K562 (cell line): ENCODE data around the gene THUMPD1. TPM values are rescaled to one million over a fixed set of nuclear protein-coding genes. Genes with fewer than 3 reads are reported as not detected.

Experiments used
- ATF3 ChIP-seq, 2 experiments: fragments of 450-650 bp in 1 of 2; sonication (generic) in 1 of 2; formaldehyde crosslinking in 1 of 2; IDR thresholded peaks in 1 of 2; conservative IDR thresholded peaks in 1 of 2; 2 replicates each; pipeline versions ENCODE4 v1.6.1 to v1.8.1; 2016 to 2023; ENCODE audit warnings: mild to moderate bottlenecking in 2 of 2, moderate library complexity in 2 of 2, inconsistent platforms in 1 of 2, missing genetic modification reagents in 1 of 2
- BRD9 ChIP-seq: fragments of 450-650 bp; IDR thresholded peaks from 2 replicates; pipeline ENCODE4 v1.6.1; 2018; ENCODE audit warnings: low read depth; ENCODE audit not compliant: partially characterized antibody
- CBX1 ChIP-seq: sonication (generic); IDR thresholded peaks from 2 replicates; pipeline ENCODE4 v1.6.1; 2016; ENCODE audit warnings: antibody characterized with exemption, low read depth, mild to moderate bottlenecking
- CSDE1 ChIP-seq, 2 experiments: fragments of 450-650 bp; IDR thresholded peaks; 2 replicates each; pipeline ENCODE4 v1.6.1; 2016; ENCODE audit warnings: mild to moderate bottlenecking in 1 of 2
- ELF2 ChIP-seq: fragments of 250-450 bp; sonication (Bioruptor Pico); IDR thresholded peaks from 2 replicates; pipeline ENCODE4 v1.5.0; 2021; ENCODE audit warnings: mild to moderate bottlenecking
- JUND ChIP-seq, 2 experiments: IDR thresholded peaks; 2 replicates in 1 of 2; 3 replicates in 1 of 2; pipeline ENCODE4 v1.6.1; 2011; ENCODE audit warnings: borderline replicate concordance in 2 of 2, low read depth in 2 of 2, low read length in 2 of 2, improper control_type of control experiment in 1 of 2, missing biosample characterization in 1 of 2, missing genetic modification characterization in 1 of 2, missing genetic modification reagents in 1 of 2
- KHSRP ChIP-seq: fragments of 450-650 bp; IDR thresholded peaks from 2 replicates; pipeline ENCODE4 v1.6.1; 2017
- MCM2 ChIP-seq: fragments of 450-650 bp; IDR thresholded peaks from 2 replicates; pipeline ENCODE4 v1.6.1; 2017; ENCODE audit warnings: low read depth, mild to moderate bottlenecking
- MTA1 ChIP-seq: fragments of 450-650 bp; IDR thresholded peaks from 2 replicates; pipeline ENCODE4 v1.6.1; 2017; ENCODE audit warnings: borderline replicate concordance
- POLR2B ChIP-seq: fragments of 450-650 bp; IDR thresholded peaks from 2 replicates; pipeline ENCODE4 v1.6.1; 2018; ENCODE audit warnings: low read depth; ENCODE audit not compliant: partially characterized antibody
- RBBP5 ChIP-seq: fragments of 200-600 bp; sonication (generic); IDR thresholded peaks from 2 replicates; pipeline ENCODE4 v1.6.1; 2012; ENCODE audit warnings: borderline replicate concordance, mild to moderate bottlenecking, low read length, control low read depth, inconsistent platforms; ENCODE audit not compliant: insufficient read depth, poor library complexity, severe bottlenecking
- RFX5 ChIP-seq: IDR thresholded peaks from 2 replicates; pipeline ENCODE4 v1.6.1; 2011; ENCODE audit warnings: low read depth, mild to moderate bottlenecking, improper control_type of control experiment, low read length
- SOX6 ChIP-seq: fragments of 450-650 bp; IDR thresholded peaks from 2 replicates; pipeline ENCODE4 v1.6.1; 2014; ENCODE audit warnings: mild to moderate bottlenecking
- SREBF2 ChIP-seq: sonication (generic); formaldehyde crosslinking; IDR thresholded peaks from 2 replicates; pipeline ENCODE4 v1.4.0; 2020; ENCODE audit warnings: mild to moderate bottlenecking, missing genetic modification reagents
- TAF9B ChIP-seq: fragments of 450-650 bp; IDR thresholded peaks from 2 replicates; pipeline ENCODE4 v1.6.1; 2018; ENCODE audit warnings: mild to moderate bottlenecking; ENCODE audit not compliant: partially characterized antibody
- TBL1XR1 ChIP-seq, 2 experiments: IDR thresholded peaks; 2 replicates each; pipeline ENCODE4 v1.6.1; 2012; ENCODE audit warnings: improper control_type of control experiment in 2 of 2, low read length in 2 of 2, mild to moderate bottlenecking in 1 of 2
- THAP7 ChIP-seq: fragments of 250-450 bp; sonication (Bioruptor Pico); IDR thresholded peaks from 2 replicates; pipeline ENCODE4 v1.5.0; 2021
- ZBTB1 ChIP-seq: sonication (generic); formaldehyde crosslinking; IDR thresholded peaks from 2 replicates; pipeline ENCODE4 v1.8.1; 2023; ENCODE audit warnings: missing genetic modification reagents, low read depth, mild to moderate bottlenecking, borderline replicate concordance
- ZBTB17 ChIP-seq: fragments of 450-650 bp; formaldehyde crosslinking; IDR thresholded peaks from 2 replicates; pipeline ENCODE4 v1.4.0; 2020; ENCODE audit warnings: mild to moderate bottlenecking
- ZNF133 ChIP-seq: fragments of 250-450 bp; sonication (Bioruptor Pico); IDR thresholded peaks from 2 replicates; pipeline ENCODE4 v1.4.0; 2020; ENCODE audit warnings: mild to moderate bottlenecking
- ZNF263 ChIP-seq: sonication (generic); formaldehyde crosslinking; IDR thresholded peaks from 2 replicates; pipeline ENCODE4 v1.8.0; 2022; ENCODE audit warnings: mild to moderate bottlenecking, missing genetic modification reagents, borderline replicate concordance
- ZNF316 ChIP-seq: fragments of 450-650 bp; IDR thresholded peaks from 2 replicates; pipeline ENCODE4 v1.6.1; 2016
- ZNF384 ChIP-seq: IDR thresholded peaks from 2 replicates; pipeline ENCODE4 v1.6.1; 2012; ENCODE audit warnings: low read depth, low read length, improper control_type of control experiment
- polyA plus RNA-seq, 8 experiments: library from polyadenylated mRNA; depleted of rRNA in 4 of 8; stranded (reverse) in 5 of 8; unstranded in 3 of 8; fragments of >200 nt; fragmentation: Nextera tagmentation in 2 of 8; fragmentation: Illumina TruSeq in 1 of 8; extraction: Ambion mirVana in 2 of 8; extraction: Trizol in 1 of 8; gene quantifications; 2 replicates each; pipeline versions ENCODE4 v1.2.1 to v1.2.3, GENCODE V29; 2011 to 2014; ENCODE audit warnings: inconsistent platforms in 1 of 8, missing spikeins in 1 of 8
- total RNA-seq, 7 experiments: library from RNA; depleted of rRNA in 6 of 7; stranded (reverse); fragments of >200 nt in 6 of 7; fragmentation: Illumina TruSeq in 2 of 7; extraction: Trizol in 2 of 7; gene quantifications; 2 replicates each; pipeline versions ENCODE4 v1.2.1 to v1.2.3, GENCODE V29; 2011 to 2021; ENCODE audit warnings: low replicate concordance in 1 of 7
- TF ChIP-seq, protein P1 (sequence below): fragments of 450-650 bp; IDR thresholded peaks from 2 replicates; pipeline ENCODE4 v1.6.1; 2016; ENCODE audit warnings: antibody characterized with exemption

The THUMPD1 gene
- total and polyA plus RNA-seq, 9 of the 15 experiments (the other 6 are each of a cell fraction or from before 2014, with no cell fraction given) = 37.8 to 101 (median 56.8) TPM

DNA sequence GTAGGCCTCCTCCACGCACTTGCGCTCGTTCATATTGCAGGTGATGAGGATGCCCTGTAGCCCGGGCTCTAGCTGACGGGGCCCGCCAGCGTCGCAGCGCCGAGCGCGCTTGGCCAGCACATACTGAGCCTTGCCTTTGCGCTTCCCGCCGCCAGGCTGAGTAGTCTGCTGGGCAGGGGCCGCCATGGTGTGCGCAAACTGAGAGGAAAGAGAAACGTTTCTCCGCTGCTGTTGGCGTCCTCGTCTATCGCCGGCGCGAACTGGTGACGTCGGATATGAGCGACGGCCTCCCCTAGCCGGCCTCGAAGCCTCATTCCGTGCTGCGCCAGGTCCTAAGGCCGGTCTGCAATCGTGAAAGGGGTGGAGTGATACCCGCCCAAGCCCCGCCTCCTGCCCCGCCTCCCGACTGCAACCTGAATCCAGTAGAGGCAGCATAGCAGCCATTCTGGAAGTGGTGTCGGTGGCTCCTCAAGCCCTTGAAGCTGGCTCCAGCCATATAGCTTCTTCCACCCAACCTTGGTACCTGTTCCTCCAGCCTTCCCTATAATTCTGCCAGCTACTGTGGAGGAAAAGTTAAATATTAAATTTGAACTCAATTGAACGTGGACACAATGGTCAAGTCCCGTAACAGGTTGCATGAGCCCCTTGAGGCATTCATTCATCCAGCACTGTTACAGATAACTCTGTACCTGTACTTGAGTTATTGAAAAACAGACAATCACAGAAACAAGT is at the start of gene THUMPD1 (continued):
- TF ChIP-seq ATF3 (IDR thresholded peaks at IDR 0.05) (peak; percentile 26; the same call in 1 of the 2 replicates), ATF3 (CRISPR knock-in tag; conservative IDR thresholded peaks at IDR 0.05) (no peak), RBBP5 (peak; percentile 97), POLR2B (peak; percentile 18), MCM2 (no peak), MTA1 (peak; percentile 99), THAP7 (CRISPR knock-in tag) (peak; percentile 18; the same call in 1 of the 2 replicates), TAF9B (peak; percentile 55), ZNF263 (CRISPR knock-in tag) (peak; percentile 76), TBL1XR1 (IDR thresholded peaks at IDR 0.05; ENCODE audit: low read length in 2 of 2) (peak in 1 of 2 experiments; percentile 87; a peak in 2 of 4 replicates), BRD9 (no peak), ZBTB17 (CRISPR knock-in tag) (peak; percentile 53; the same call in 1 of the 2 replicates), SREBF2 (CRISPR knock-in tag) (no peak), ZNF384 (peak; percentile 6; the same call in 1 of the 2 replicates), CBX1 (no peak; the same call in none of the 2 replicates), ZNF133 (CRISPR knock-in tag) (peak; percentile 37; the same call in 1 of the 2 replicates), JUND (IDR thresholded peaks at IDR 0.05; ENCODE audit: borderline replicate concordance, low read depth, low read length) (peak; percentile 74), JUND (tag; IDR thresholded peaks at IDR 0.05; ENCODE audit: borderline replicate concordance, low read depth, low read length) (peak; percentile 12; the same call in 1 of the 3 replicates), KHSRP (peak; percentile 85), ZBTB1 (CRISPR knock-in tag) (no peak), ZNF316 (no peak), SOX6 (peak; percentile 57; the same call in 1 of the 2 replicates), RFX5 (no peak), CSDE1 (IDR thresholded peaks at IDR 0.05) (peak in 1 of 2 experiments; percentile 53; a peak in 1 of 4 replicates), ELF2 (CRISPR knock-in tag) (peak; percentile 54; the same call in 1 of the 2 replicates)
- TF ChIP-seq, protein P1, sequence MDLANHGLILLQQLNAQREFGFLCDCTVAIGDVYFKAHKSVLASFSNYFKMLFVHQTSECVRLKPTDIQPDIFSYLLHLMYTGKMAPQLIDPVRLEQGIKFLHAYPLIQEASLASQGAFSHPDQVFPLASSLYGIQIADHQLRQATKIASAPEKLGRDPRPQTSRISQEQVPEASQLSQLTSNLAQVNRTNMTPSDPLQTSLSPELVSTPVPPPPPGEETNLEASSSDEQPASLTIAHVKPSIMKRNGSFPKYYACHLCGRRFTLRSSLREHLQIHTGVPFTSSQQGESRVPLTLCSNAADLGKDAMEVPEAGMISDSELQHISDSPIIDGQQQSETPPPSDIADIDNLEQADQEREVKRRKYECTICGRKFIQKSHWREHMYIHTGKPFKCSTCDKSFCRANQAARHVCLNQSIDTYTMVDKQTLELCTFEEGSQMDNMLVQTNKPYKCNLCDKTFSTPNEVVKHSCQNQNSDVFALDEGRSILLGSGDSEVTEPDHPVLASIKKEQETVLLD = peak; percentile 26; the same call in 1 of the 2 replicates
